ENCODE measurements around the gene HRCT1.
A peak's percentile ranks its signal among the peaks of the same experiment; 100 is the strongest.
"Not testable (repeated sequence)": the region's sequence is repeated elsewhere in the genome, so short reads cannot be mapped to it uniquely, and the experiment has no call there.

The HRCT1 gene

DNA sequence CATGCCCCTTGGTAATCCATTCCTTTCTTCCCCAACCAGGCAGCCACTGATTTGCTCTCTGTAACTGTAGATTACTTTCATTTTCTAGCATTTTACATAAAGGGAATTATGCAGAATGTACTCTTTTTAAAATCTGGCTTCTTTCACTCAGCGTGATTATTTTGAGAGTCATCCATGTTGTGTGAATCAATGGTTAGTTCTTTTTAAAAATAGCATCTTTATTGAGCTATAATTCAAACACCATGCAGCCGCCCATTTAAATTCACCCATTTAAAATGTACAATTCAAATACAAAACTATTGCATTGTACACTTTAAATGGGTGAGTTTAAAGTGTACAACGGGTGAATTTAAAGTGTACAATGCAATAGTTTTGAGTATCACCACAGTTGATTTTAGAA lies 33.5 kb upstream of the HRCT1 start:
- Histone ChIP-seq H3K4me1 (ENCODE audit: insufficient read depth, low read length, poor library complexity, severe bottlenecking) (no peaks in the 10 kb centered on the region), H3K4me3 (ENCODE audit: low read length, poor library complexity, severe bottlenecking) (no peak overlapping the region), H4K20me1 (ENCODE audit: insufficient read depth, low read length, poor library complexity, severe bottlenecking) (no peaks in the 10 kb centered on the region), H3K9me2 (replicated peaks; ENCODE audit: low read depth, low read length) (no peaks in the 10 kb centered on the region), H3K9me3 (ENCODE audit: insufficient read depth, low read depth, low read length) (no peaks in the 10 kb centered on the region; the same call in 1 of the 2 replicates), H3K36me3 (ENCODE audit: insufficient read depth, low read length) (no peaks in the 10 kb centered on the region), H3F3A (ENCODE audit: low read depth) (no peaks in the 10 kb centered on the region), H3K79me2 (ENCODE audit: insufficient read depth, low read length) (no peaks in the 10 kb centered on the region), H3K9ac (ENCODE audit: low read depth, low read length, poor library complexity, severe bottlenecking) (no peak overlapping the region), H2AFZ (ENCODE audit: low read length) (no peak overlapping the region), H3K4me2 (ENCODE audit: low read depth, low read length, poor library complexity, severe bottlenecking) (no peak overlapping the region), H3K27me3 (ENCODE audit: insufficient read depth, low read length, poor library complexity, severe bottlenecking) (no peaks in the 10 kb centered on the region)
- no peak for TF ChIP-seq EZH2phosphoT487 (IDR thresholded peaks at IDR 0.05; ENCODE audit: borderline replicate concordance)
- TF ChIP-seq, protein P1, sequence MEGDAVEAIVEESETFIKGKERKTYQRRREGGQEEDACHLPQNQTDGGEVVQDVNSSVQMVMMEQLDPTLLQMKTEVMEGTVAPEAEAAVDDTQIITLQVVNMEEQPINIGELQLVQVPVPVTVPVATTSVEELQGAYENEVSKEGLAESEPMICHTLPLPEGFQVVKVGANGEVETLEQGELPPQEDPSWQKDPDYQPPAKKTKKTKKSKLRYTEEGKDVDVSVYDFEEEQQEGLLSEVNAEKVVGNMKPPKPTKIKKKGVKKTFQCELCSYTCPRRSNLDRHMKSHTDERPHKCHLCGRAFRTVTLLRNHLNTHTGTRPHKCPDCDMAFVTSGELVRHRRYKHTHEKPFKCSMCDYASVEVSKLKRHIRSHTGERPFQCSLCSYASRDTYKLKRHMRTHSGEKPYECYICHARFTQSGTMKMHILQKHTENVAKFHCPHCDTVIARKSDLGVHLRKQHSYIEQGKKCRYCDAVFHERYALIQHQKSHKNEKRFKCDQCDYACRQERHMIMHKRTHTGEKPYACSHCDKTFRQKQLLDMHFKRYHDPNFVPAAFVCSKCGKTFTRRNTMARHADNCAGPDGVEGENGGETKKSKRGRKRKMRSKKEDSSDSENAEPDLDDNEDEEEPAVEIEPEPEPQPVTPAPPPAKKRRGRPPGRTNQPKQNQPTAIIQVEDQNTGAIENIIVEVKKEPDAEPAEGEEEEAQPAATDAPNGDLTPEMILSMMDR (conservative IDR thresholded peaks at IDR 0.05; ENCODE audit: low read length) = no peak

DNA sequence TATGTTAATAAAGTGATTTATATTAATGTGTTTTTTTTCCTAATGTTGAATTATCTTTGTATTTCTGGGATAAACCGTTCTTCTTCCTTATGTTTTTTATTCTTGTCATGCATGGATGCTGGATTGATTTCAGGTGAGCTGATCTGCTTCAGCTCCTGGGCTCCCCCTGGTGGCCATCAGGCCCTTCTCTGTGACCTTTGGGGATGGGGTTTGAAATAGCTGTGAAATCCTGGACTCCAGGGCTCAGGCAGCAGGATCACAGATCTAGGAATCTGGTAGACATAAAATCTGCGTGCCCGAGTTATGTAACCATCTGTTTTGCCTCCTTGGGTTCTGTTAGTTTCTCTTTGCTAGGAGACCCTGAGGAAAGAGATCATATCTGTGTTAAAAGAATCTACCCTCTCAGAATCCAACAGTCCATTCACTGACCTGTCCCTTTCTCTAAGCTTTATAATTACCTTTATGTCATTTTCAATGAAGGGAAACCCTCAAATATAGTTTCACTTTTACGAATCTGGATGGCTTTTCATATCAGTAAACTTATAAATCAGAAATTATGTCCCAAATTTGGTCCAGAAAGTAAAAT lies 23.6 kb upstream of the HRCT1 start:
- Histone ChIP-seq H3K4me2 (ENCODE audit: low read depth, low read length, poor library complexity, severe bottlenecking) (no peak overlapping the region), H3K9me3 (ENCODE audit: insufficient read depth, low read depth, low read length) (no peaks in the 10 kb centered on the region), H3K36me3 (ENCODE audit: insufficient read depth, low read length) (no peaks in the 10 kb centered on the region), H3K79me2 (ENCODE audit: insufficient read depth, low read length) (no peaks in the 10 kb centered on the region), H3K9me2 (replicated peaks; ENCODE audit: low read depth, low read length) (no peaks in the 10 kb centered on the region), H3K4me3 (ENCODE audit: low read length, poor library complexity, severe bottlenecking) (no peak overlapping the region), H3K9ac (ENCODE audit: low read depth, low read length, poor library complexity, severe bottlenecking) (no peak overlapping the region), H4K20me1 (ENCODE audit: insufficient read depth, low read length, poor library complexity, severe bottlenecking) (no peaks in the 10 kb centered on the region), H3F3A (ENCODE audit: low read depth) (no peaks in the 10 kb centered on the region), H3K27me3 (ENCODE audit: insufficient read depth, low read length, poor library complexity, severe bottlenecking) (no peaks in the 10 kb centered on the region), H3K4me1 (ENCODE audit: insufficient read depth, low read length, poor library complexity, severe bottlenecking) (no peaks in the 10 kb centered on the region), H2AFZ (ENCODE audit: low read length) (no peak overlapping the region; the same call in 1 of the 2 replicates)
- TF ChIP-seq EZH2phosphoT487 (IDR thresholded peaks at IDR 0.05; ENCODE audit: borderline replicate concordance) = no peak
- TF ChIP-seq, protein P1 (conservative IDR thresholded peaks at IDR 0.05; ENCODE audit: low read length) = peak; percentile 97

DNA sequence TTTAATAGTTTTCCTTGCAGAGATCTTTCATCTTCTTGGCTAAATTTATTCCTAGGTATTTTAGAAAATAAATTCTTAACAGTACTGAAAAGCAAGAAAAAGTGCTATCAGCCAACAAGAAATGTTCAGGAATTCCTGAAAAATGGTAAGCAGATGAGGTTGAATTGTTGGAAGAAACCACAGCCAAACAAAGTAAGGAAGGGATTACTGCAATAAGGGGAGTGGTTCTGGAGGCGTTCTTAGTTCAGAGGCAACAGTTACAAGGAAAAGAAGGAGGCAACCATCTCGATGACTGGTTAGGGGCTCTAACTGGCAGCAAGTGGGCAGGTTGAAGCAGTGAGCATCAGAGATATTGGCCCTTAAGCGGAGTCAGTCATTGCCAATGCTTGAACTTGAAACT lies 23.0 kb upstream of the HRCT1 start:
- Histone ChIP-seq H3K36me3 (ENCODE audit: insufficient read depth, low read length) (no peaks in the 10 kb centered on the region), H3K4me3 (ENCODE audit: low read length, poor library complexity, severe bottlenecking) (no peak overlapping the region), H3K9me2 (replicated peaks; ENCODE audit: low read depth, low read length) (no peaks in the 10 kb centered on the region), H4K20me1 (ENCODE audit: insufficient read depth, low read length, poor library complexity, severe bottlenecking) (no peaks in the 10 kb centered on the region), H3K9ac (ENCODE audit: low read depth, low read length, poor library complexity, severe bottlenecking) (no peak overlapping the region), H2AFZ (ENCODE audit: low read length) (peak overlapping the region; percentile 52; the same call in 1 of the 2 replicates), H3K9me3 (ENCODE audit: insufficient read depth, low read depth, low read length) (no peaks in the 10 kb centered on the region), H3K27me3 (ENCODE audit: insufficient read depth, low read length, poor library complexity, severe bottlenecking) (no peaks in the 10 kb centered on the region), H3K79me2 (ENCODE audit: insufficient read depth, low read length) (no peaks in the 10 kb centered on the region), H3K4me1 (ENCODE audit: insufficient read depth, low read length, poor library complexity, severe bottlenecking) (no peaks in the 10 kb centered on the region), H3K4me2 (ENCODE audit: low read depth, low read length, poor library complexity, severe bottlenecking) (no peak overlapping the region), H3F3A (ENCODE audit: low read depth) (no peaks in the 10 kb centered on the region)
- TF ChIP-seq, protein P1 (conservative IDR thresholded peaks at IDR 0.05; ENCODE audit: low read length) = no peak
- TF ChIP-seq EZH2phosphoT487 (IDR thresholded peaks at IDR 0.05; ENCODE audit: borderline replicate concordance) = no peak

DNA sequence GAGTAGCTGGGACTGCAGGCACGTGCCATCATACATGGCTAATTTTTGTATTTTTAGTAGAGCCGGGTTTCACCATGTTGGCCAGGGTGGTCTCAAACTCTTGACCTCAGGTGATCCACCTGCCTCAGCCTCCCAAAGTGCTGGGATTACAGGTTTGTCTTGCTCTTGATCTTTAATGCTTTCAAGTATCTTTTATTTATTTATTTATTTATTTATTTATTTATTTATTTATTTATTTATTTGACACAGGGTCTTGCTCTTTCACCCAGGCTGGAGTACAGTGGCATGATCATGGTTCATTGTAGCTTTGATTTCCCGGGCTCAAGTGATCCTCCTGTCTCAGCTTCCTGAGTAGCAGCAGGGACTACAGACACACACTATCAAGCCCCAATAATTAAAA lies 21.1 kb upstream of the HRCT1 start:
- H3K9me2 ChIP-seq (replicated peaks; ENCODE audit: low read depth, low read length); H4K20me1 ChIP-seq (ENCODE audit: insufficient read depth, low read length, poor library complexity, severe bottlenecking); H3K27me3 ChIP-seq (ENCODE audit: insufficient read depth, low read length, poor library complexity, severe bottlenecking); H3K36me3 ChIP-seq (ENCODE audit: insufficient read depth, low read length); H3K79me2 ChIP-seq (ENCODE audit: insufficient read depth, low read length); H3K9me3 ChIP-seq (ENCODE audit: insufficient read depth, low read depth, low read length); H3F3A ChIP-seq (ENCODE audit: low read depth); H3K4me2 ChIP-seq (ENCODE audit: low read depth, low read length, poor library complexity, severe bottlenecking); H3K4me1 ChIP-seq (ENCODE audit: insufficient read depth, low read length, poor library complexity, severe bottlenecking); H3K9ac ChIP-seq (ENCODE audit: low read depth, low read length, poor library complexity, severe bottlenecking); H3K4me3 ChIP-seq (ENCODE audit: low read length, poor library complexity, severe bottlenecking); H2AFZ ChIP-seq (ENCODE audit: low read length): not testable (repeated sequence)
